NOMO-1 (cell line): Measurements from ENCODE around the gene VSTM1.
"Not testable (repeated sequence)": the region's sequence is repeated elsewhere in the genome, so short reads cannot be mapped to it uniquely, and the experiment has no call there.

Source experiments
- DNase-seq, 2 experiments: peaks; one replicate each; lab custom pipeline; 2025; ENCODE audit not compliant: unreplicated experiment in 2 of 2; lab: John Stamatoyannopoulos, UW

VSTM1 gene

GRCh38 chr19:54074851-54075250, 11.2 kb upstream of the VSTM1 start:
- DNase-seq = no peak

- DNase-seq = no peak
Measured at GRCh38 chr19:54073829-54074228, 10.1 kb upstream of the VSTM1 start.

GRCh38 chr19:54069470-54069869, 5.8 kb upstream of the VSTM1 start:
- no peak for DNase-seq

GRCh38 chr19:54062643-54063042, 1.1 kb downstream of the VSTM1 start:
- peak; percentile 78 to 85 for DNase-seq

- peak; percentile 79 to 96 for DNase-seq
Measured at GRCh38 chr19:54047616-54048015, 16.1 kb downstream of the VSTM1 start.

- no peak for DNase-seq
Measured at GRCh38 chr19:54045771-54046170, 17.9 kb downstream of the VSTM1 start.

- DNase-seq = no peak
Measured at GRCh38 chr19:54042989-54043388, 20.7 kb downstream of the VSTM1 start.

- no peak for DNase-seq
Measured at GRCh38 chr19:54041969-54042606, 21.6 kb downstream of the VSTM1 start.

GRCh38 chr19:54040003-54040402, 23.7 kb downstream of the VSTM1 start:
- no peak for DNase-seq

- DNase-seq = not testable (repeated sequence)
Measured at GRCh38 chr19:54036542-54036941, 27.2 kb downstream of the VSTM1 start.

- DNase-seq = no peak
Measured at GRCh38 chr19:54035215-54036178, 28.2 kb downstream of the VSTM1 start.

GRCh38 chr19:54030895-54031586, 32.7 kb downstream of the VSTM1 start:
- peak; percentile 22 to 49 for DNase-seq

GRCh38 chr19:54029930-54030490, 33.7 kb downstream of the VSTM1 start:
- peak in 1 of 2 experiments; percentile 29 for DNase-seq

- peak; percentile 30 to 50 for DNase-seq
Measured at GRCh38 chr19:54029301-54029700, 34.4 kb downstream of the VSTM1 start.

- no peak for DNase-seq
Measured at GRCh38 chr19:54026656-54027055, 37.0 kb downstream of the VSTM1 start.

- no peak for DNase-seq
Measured at GRCh38 chr19:54024660-54025059, 39.0 kb downstream of the VSTM1 start.

- DNase-seq = peak in 1 of 2 experiments; percentile 63
Measured at GRCh38 chr19:54023191-54023590, 40.5 kb downstream of the VSTM1 start.

- DNase-seq = no peak
Measured at GRCh38 chr19:54021932-54022331, 41.8 kb downstream of the VSTM1 start.

GRCh38 chr19:54021363-54021762, 42.3 kb downstream of the VSTM1 start:
- no peak for DNase-seq

GRCh38 chr19:54017261-54017660, 46.4 kb downstream of the VSTM1 start:
- peak; percentile 17 to 28 for DNase-seq
